Measurements from ENCODE around the gene EFL1. TPM values are rescaled to one million over a fixed set of nuclear protein-coding genes. Genes with fewer than 3 reads are reported as not detected.
"Not testable (repeated sequence)": the region's sequence is repeated elsewhere in the genome, so short reads cannot be mapped to it uniquely, and the experiment has no call there.

Gene EFL1
- polyA plus RNA-seq, 1 of the 3 experiments (the other 2 are of a cell fraction), result 12.3 TPM

DNA sequence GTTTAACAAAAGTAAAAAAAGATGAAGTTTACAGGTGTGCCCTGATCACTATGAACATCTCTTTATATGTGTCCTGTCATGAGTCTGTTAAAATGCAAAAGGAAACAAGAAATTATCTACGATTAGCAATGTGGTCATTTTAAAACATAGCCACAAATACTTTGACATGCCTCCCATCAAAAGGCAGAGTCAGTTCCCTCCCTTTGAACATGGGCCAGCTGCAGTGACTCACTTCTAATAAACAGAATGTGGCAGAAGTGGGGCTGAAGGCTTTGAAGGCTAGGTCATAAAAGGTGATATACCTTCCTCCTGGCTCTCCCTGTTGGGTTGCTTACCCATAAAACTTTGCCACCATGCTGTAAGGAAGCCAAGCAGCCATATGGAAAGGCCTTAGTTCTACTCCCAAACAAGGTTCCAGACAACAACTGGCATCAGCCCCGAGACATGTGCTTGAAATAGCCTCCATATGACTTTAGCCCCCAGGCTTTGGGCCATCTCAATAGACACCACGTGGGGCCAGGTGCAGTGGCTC is 52.4 kb downstream of the EFL1 start:
- H3K4me3 ChIP-seq (ENCODE audit: low read depth in 2 of 2, low read length in 1 of 2); H2AFZ ChIP-seq (ENCODE audit: low read depth); H3K27me3 ChIP-seq (ENCODE audit: insufficient read depth); H4K20me1 ChIP-seq (ENCODE audit: insufficient read depth); H3K79me2 ChIP-seq (ENCODE audit: insufficient read depth); POLR2A ChIA-PET; H3K9me2 ChIP-seq; H3K4me1 ChIP-seq (ENCODE audit: control insufficient read depth in 1 of 2, insufficient read depth in 2 of 2, low read depth in 1 of 2, low read length in 1 of 2); H3F3A ChIP-seq (replicated peaks; ENCODE audit: insufficient read depth); DNase-seq; H3K4me2 ChIP-seq; H3K9me3 ChIP-seq; CTCF ChIA-PET; H3K9ac ChIP-seq: not testable (repeated sequence)
- TF ChIP-seq, protein P1, sequence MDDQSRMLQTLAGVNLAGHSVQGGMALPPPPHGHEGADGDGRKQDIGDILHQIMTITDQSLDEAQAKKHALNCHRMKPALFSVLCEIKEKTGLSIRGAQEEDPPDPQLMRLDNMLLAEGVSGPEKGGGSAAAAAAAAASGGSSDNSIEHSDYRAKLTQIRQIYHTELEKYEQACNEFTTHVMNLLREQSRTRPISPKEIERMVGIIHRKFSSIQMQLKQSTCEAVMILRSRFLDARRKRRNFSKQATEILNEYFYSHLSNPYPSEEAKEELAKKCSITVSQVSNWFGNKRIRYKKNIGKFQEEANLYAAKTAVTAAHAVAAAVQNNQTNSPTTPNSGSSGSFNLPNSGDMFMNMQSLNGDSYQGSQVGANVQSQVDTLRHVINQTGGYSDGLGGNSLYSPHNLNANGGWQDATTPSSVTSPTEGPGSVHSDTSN (IDR thresholded peaks at IDR 0.05), result 0 out of 2 replicates have a peak, but pooled peaks have one; percentile 7
- 0 out of 2 replicates have a peak, but pooled peaks have one; percentile 9 for TF ChIP-seq NFIC (IDR thresholded peaks at IDR 0.05; ENCODE audit: borderline replicate concordance)
- peaks cover 9 to 29% of the 10 kb centered on the region in 2 experiments for H3K36me3 ChIP-seq (replicated peaks in 1 of 2; ENCODE audit: control insufficient read depth in 1 of 2, insufficient read depth in 2 of 2, low read length in 1 of 2)
- 75% methylated on average over 3 of the region's 3 CpGs for WGBS (ENCODE audit: low lambda C conversion rate)
- H3K27ac ChIP-seq (ENCODE audit: low read depth in 2 of 2, low read length in 1 of 2), result peak overlapping the region in 1 of 2 experiments; percentile 32; a peak in 2 of 4 replicates

DNA sequence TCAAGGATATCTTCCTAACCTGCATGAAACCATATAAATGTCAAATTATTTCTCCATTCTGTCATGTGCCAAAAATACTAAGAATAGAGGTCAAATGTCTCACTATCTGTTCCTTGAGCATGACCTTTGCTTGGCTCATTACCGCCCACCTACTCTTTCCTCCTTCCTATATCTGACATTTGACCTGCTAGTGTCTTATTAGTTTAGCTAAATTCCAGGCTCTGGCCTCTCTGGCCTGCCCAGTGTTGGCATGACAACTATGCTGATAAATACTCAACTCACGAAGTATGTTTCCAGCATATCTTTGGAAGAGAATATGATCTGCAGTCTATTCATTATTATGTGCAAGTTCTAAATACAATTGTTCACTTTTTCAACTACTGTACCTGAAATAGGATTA is 58.0 kb downstream of the EFL1 start:
- CTCF ChIA-PET; H3K9ac ChIP-seq; H2AFZ ChIP-seq (ENCODE audit: low read depth); H3F3A ChIP-seq (replicated peaks; ENCODE audit: insufficient read depth); H3K27ac ChIP-seq (ENCODE audit: low read depth in 2 of 2, low read length in 1 of 2); DNase-seq; H4K20me1 ChIP-seq (ENCODE audit: insufficient read depth); H3K4me3 ChIP-seq (ENCODE audit: low read depth in 2 of 2, low read length in 1 of 2); H3K4me2 ChIP-seq; POLR2A ChIA-PET; H3K9me3 ChIP-seq; H3K4me1 ChIP-seq (ENCODE audit: control insufficient read depth in 1 of 2, insufficient read depth in 2 of 2, low read depth in 1 of 2, low read length in 1 of 2); H3K27me3 ChIP-seq (ENCODE audit: insufficient read depth); H3K9me2 ChIP-seq; H3K79me2 ChIP-seq (ENCODE audit: insufficient read depth): not testable (repeated sequence)
- H3K36me3 ChIP-seq (replicated peaks in 1 of 2; ENCODE audit: control insufficient read depth in 1 of 2, insufficient read depth in 2 of 2, low read length in 1 of 2), result peaks cover 0 to 22% of the 10 kb centered on the region in 2 experiments
- 89% methylated on average over 2 of the region's 2 CpGs for WGBS (ENCODE audit: low lambda C conversion rate)

DNA sequence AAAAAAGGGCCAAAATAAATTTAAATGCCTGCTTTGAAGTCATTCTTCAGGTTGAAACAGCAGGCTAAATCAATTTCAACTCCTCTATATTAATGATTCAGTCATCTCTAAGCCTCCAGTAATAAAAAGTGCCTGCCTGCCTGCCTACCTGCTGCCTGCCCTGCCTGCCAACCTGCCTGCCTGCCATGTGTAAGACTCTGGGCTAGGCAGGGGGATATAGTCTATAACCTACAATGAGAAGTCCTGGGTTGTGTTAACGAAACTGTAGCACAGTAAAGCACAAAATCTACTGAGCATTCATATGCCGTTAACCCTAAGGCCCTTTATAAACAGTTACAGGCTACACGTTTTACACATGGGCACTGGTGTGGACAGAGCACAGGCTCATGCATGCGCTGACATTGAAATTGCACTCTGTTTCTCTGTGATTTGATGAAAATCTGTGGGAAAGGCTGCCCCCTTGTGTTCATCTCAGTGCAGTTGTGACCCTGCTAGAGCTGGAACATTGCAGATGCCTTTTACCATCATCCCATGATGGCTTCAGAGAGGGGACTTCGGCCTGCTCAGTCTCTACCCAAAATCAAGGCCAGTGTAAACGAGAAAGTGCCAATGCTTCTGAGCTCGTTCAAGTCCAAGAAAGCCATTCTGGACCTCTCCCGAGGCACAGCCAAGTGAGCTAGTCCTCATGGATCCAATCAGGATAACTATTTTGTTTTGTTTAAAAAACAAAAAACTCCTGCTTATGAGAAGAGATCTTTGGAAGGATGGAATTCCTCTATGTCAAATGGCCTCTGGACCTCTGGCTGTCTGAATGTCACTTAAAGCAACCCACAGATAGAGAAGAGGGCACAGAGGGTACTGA is 64.6 kb downstream of the EFL1 start:
- no peak overlapping the region for H3K9ac ChIP-seq
- POLR2A ChIA-PET, result interaction anchor here (1.2 kb wide), 1 partner anchor 151 kb away, joined by 3 read pairs; no protein-coding TSS in a partner anchor
- H3K27me3 ChIP-seq (ENCODE audit: insufficient read depth), result no peaks in the 10 kb centered on the region
- peaks cover 2 to 8% of the 10 kb centered on the region in 2 experiments for H3K36me3 ChIP-seq (replicated peaks in 1 of 2; ENCODE audit: control insufficient read depth in 1 of 2, insufficient read depth in 2 of 2, low read length in 1 of 2)
- H3K9me2 ChIP-seq, result no peaks in the 10 kb centered on the region
- H3K4me2 ChIP-seq, result no peak overlapping the region
- no peaks in the 10 kb centered on the region for H3K9me3 ChIP-seq
- H3K27ac ChIP-seq (ENCODE audit: low read depth in 2 of 2, low read length in 1 of 2), result peak overlapping the region; percentile 22 to 26; a peak in 1 of 4 replicates
- H4K20me1 ChIP-seq (ENCODE audit: insufficient read depth), result no peaks in the 10 kb centered on the region
- no peak overlapping the region for H2AFZ ChIP-seq (ENCODE audit: low read depth)
- H3F3A ChIP-seq (replicated peaks; ENCODE audit: insufficient read depth), result no peaks in the 10 kb centered on the region
- WGBS (ENCODE audit: low lambda C conversion rate), result 11% methylated on average over 7 of the region's 8 CpGs
- H3K4me1 ChIP-seq (ENCODE audit: control insufficient read depth in 1 of 2, insufficient read depth in 2 of 2, low read depth in 1 of 2, low read length in 1 of 2), result peaks cover 0 to 5% of the 10 kb centered on the region in 2 experiments; a peak in 2 of 4 replicates
- H3K4me3 ChIP-seq (ENCODE audit: low read depth in 2 of 2, low read length in 1 of 2), result peak overlapping the region in 1 of 2 experiments; percentile 4; a peak in 2 of 4 replicates
- DNase-seq, result peak; percentile 64
- CTCF ChIA-PET, result interaction anchor here (0.7 to 1.8 kb wide), 18 partner anchors 11 to 931 kb away, joined by 3 to 8 read pairs (median 3); no protein-coding TSS in a partner anchor
- H3K79me2 ChIP-seq (ENCODE audit: insufficient read depth), result peaks cover 11% of the 10 kb centered on the region; the same call in 1 of the 2 replicates
- TF ChIP-seq MXI1 (IDR thresholded peaks at IDR 0.05; ENCODE audit: low read depth, low read length), result peak; percentile 90
- TF ChIP-seq TEAD4 (IDR thresholded peaks at IDR 0.05; ENCODE audit: borderline replicate concordance, insufficient read depth), result no peak
- TF ChIP-seq ELF1 (IDR thresholded peaks at IDR 0.05), result no peak
- no peak for TF ChIP-seq RXRA (IDR thresholded peaks at IDR 0.05; ENCODE audit: borderline replicate concordance, low read depth)
- TF ChIP-seq FOXJ3 (CRISPR knock-in tag; IDR thresholded peaks at IDR 0.05), result no peak
- TF ChIP-seq, protein P2, sequence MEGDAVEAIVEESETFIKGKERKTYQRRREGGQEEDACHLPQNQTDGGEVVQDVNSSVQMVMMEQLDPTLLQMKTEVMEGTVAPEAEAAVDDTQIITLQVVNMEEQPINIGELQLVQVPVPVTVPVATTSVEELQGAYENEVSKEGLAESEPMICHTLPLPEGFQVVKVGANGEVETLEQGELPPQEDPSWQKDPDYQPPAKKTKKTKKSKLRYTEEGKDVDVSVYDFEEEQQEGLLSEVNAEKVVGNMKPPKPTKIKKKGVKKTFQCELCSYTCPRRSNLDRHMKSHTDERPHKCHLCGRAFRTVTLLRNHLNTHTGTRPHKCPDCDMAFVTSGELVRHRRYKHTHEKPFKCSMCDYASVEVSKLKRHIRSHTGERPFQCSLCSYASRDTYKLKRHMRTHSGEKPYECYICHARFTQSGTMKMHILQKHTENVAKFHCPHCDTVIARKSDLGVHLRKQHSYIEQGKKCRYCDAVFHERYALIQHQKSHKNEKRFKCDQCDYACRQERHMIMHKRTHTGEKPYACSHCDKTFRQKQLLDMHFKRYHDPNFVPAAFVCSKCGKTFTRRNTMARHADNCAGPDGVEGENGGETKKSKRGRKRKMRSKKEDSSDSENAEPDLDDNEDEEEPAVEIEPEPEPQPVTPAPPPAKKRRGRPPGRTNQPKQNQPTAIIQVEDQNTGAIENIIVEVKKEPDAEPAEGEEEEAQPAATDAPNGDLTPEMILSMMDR (IDR thresholded peaks at IDR 0.05), result peak; percentile 87
- TF ChIP-seq RFX5 (IDR thresholded peaks at IDR 0.05; ENCODE audit: low read length), result no peak
- no peak for TF ChIP-seq POLR2AphosphoS5 (IDR thresholded peaks at IDR 0.05; ENCODE audit: low read depth, low read length)
- TF ChIP-seq, protein P3, sequence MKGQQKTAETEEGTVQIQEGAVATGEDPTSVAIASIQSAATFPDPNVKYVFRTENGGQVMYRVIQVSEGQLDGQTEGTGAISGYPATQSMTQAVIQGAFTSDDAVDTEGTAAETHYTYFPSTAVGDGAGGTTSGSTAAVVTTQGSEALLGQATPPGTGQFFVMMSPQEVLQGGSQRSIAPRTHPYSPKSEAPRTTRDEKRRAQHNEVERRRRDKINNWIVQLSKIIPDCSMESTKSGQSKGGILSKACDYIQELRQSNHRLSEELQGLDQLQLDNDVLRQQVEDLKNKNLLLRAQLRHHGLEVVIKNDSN (IDR thresholded peaks at IDR 0.05; ENCODE audit: borderline replicate concordance, low read depth), result no peak
- peak; percentile 18; the same call in 1 of the 2 replicates for TF ChIP-seq RCOR1 (IDR thresholded peaks at IDR 0.05; ENCODE audit: low read length)
- peak; percentile 93 for TF ChIP-seq RAD21 (IDR thresholded peaks at IDR 0.05; ENCODE audit: low read length)
- peak; percentile 94 for TF ChIP-seq SMC3 (IDR thresholded peaks at IDR 0.05; ENCODE audit: low read depth, low read length)
